Left ventricle myocardium superior (tissue), 1 donor: ENCODE measurements around the gene TOMT. TPM values are rescaled to one million over a fixed set of nuclear protein-coding genes. Genes with fewer than 3 reads are reported as not detected.
"Not testable (repeated sequence)": the region's sequence is repeated elsewhere in the genome, so short reads cannot be mapped to it uniquely, and the experiment has no call there.

Source experiments
- ATAC-seq: fragments of 200-7000 bp; cut with Tn5 transposase; one replicate; pipeline ENCODE4 v1.9.1; 2020; ENCODE audit warnings: mild to moderate bottlenecking, moderate library complexity
- DNase-seq: peaks from one replicate; pipeline ENCODE4 v3.0.0-alpha.2; 2020
- intact Hi-C: fragments of 100-400 bp; cut with micrococcal nuclease; formaldehyde crosslinking; loops from one replicate; pipeline ENCODE4 v1.11.0; 2022
- microRNA-seq: library from miRNA; unstranded; fragments of <30 nt; microRNA quantifications from one replicate; pipeline ENCODE4 v1.2.0, GENCODE V29; 2020; ENCODE audit warnings: borderline number of aligned reads
- total RNA-seq: library from RNA; stranded (reverse); fragmentation: NEBNext Ultra II Directional; extraction: Animal tissue kit (Norgen Biotek cat#: 25700); gene quantifications from one replicate; pipeline ENCODE4 v1.2.1, GENCODE V29; 2021
- donor health status: DM: no; HTN: yes; CAD: no; lungs with severe emphysema.

Gene TOMT
- total RNA-seq, 1 donor from 2014 or later, result not detected

- intact Hi-C loops, result loop anchor here (5.0 kb wide), 1 partner anchor 123 kb away; no protein-coding TSS in a partner anchor
- ATAC-seq, result no peak
- no peak for DNase-seq
These were observed 39.3 kb downstream of the TOMT start for GRCh38 chr11:72144807-72145565.

- ATAC-seq (no peak), DNase-seq (no peak)
- intact Hi-C loops, result no loop called here
These were observed 40.9 kb downstream of the TOMT start for GRCh38 chr11:72146625-72147024.

GRCh38 chr11:72150882-72151281 lies 45.2 kb downstream of the TOMT start:
- intact Hi-C loops, result no loop called here
- ATAC-seq, result no peak

DNA sequence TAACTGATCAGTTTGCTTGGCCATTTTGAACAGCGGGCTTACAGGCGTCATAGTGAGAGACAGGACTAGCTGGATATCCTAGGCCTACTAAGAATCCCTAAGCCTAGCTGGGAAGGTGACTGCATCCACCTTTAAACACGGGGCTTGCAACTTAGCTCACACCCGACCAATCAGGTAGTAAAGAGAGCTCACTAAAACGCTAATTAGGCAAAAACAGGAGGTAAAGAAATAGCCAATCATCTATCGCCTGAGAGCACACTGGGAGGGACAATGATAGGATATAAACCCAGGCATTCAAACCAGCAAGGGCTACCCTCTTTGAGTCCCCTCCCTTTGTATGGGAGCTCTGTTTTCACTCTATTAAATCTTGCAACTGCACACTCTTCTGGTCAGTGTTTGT lies 48.1 kb downstream of the TOMT start:
- DNase-seq, intact Hi-C loops, ATAC-seq: not testable (repeated sequence)

More at GRCh38 chr11:72150882-72151281, 45.2 kb downstream of the TOMT start:
- DNase-seq, result no peak

- ATAC-seq, result no peak
- no peak for DNase-seq
- intact Hi-C loops, result no loop called here
These were observed 49.1 kb downstream of the TOMT start for GRCh38 chr11:72154816-72155215.

DNA sequence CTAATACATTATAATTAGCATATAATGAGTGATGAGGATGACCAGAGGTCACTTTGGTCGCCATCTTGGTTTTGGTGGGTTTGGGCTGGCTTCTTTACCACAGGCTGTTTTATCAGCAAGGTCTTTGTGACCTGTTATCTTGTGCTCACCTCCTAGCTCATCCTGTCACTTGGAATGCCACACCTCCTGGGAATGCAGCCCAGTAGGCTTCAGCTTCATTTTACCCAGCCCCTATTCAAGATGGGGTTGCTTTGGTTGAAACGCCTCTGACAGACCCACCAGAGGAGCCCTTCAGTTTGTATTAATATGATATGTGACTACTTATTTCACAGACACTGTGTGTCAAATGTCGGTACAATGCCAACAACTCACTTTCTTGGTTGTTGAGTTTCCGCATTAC lies 50.0 kb downstream of the TOMT start:
- intact Hi-C loops, result no loop called here
- DNase-seq (no peak), ATAC-seq (no peak)

DNA sequence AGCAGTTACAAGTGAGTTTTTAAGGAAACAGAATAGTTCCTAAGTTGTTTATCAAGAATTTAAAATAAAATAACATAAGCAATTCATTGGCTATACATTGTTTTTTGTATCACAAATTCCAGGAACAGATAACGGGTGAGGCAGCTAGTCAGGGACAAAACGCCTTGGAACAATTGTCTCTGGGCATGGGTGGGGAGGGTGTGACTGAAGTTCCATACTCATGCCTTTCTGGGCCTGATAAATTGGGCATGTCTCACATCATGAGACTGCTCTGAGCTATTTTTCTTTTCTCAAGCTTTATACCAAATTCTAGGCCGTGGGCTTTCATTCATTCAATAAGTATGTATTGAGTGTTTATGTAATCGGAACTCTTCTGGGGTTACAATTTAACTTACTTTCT lies 51.4 kb downstream of the TOMT start:
- intact Hi-C loops, result no loop called here
- DNase-seq (no peak), ATAC-seq (no peak)

Small RNA genes within 50 kb of the gene (microRNA-seq; reads per million reads assigned to microRNA genes)
- gene MIR3165, result not detected

Other genes with a start within 250 kb of the TOMT start
- not detected for gene DEFB131B, start 227.5 kb upstream of the TOMT start, total RNA-seq
- 4.0 TPM for gene XNDC1N, start 177.3 kb upstream of the TOMT start, total RNA-seq
- gene RNF121, start 176.9 kb upstream of the TOMT start, total RNA-seq, result 21.1 TPM
- gene IL18BP, start 107.0 kb upstream of the TOMT start, total RNA-seq, result 3.7 TPM
- 85.7 TPM for gene NUMA1, start 25.4 kb upstream of the TOMT start, total RNA-seq
- 5.4 TPM for gene LRRC51, start 25.1 kb upstream of the TOMT start, total RNA-seq
- 75.6 TPM for gene LAMTOR1, start 2.6 kb upstream of the TOMT start, total RNA-seq
- 51.7 TPM for gene ANAPC15, start 6.8 kb downstream of the TOMT start, total RNA-seq
- gene FOLR3, start 29.8 kb downstream of the TOMT start, total RNA-seq, result 1.2 TPM
- gene FOLR1, start 86.2 kb downstream of the TOMT start, total RNA-seq, result 0.50 TPM
- 21.9 TPM for gene FOLR2, start 110.9 kb downstream of the TOMT start, total RNA-seq
- 136 TPM for gene INPPL1, start 118.8 kb downstream of the TOMT start, total RNA-seq
- not detected for gene PHOX2A, start 138.3 kb downstream of the TOMT start, total RNA-seq